ENCODE results near the gene CCDC74B. TPM values are rescaled to one million over a fixed set of nuclear protein-coding genes. Genes with fewer than 3 reads are reported as not detected.
A peak's percentile ranks its signal among the peaks of the same experiment; 100 is the strongest.
"Not testable (repeated sequence)": the region's sequence is repeated elsewhere in the genome, so short reads cannot be mapped to it uniquely, and the experiment has no call there.

CCDC74B gene
- total RNA-seq, 1 donor from 2014 or later, result 1.2 TPM

DNA sequence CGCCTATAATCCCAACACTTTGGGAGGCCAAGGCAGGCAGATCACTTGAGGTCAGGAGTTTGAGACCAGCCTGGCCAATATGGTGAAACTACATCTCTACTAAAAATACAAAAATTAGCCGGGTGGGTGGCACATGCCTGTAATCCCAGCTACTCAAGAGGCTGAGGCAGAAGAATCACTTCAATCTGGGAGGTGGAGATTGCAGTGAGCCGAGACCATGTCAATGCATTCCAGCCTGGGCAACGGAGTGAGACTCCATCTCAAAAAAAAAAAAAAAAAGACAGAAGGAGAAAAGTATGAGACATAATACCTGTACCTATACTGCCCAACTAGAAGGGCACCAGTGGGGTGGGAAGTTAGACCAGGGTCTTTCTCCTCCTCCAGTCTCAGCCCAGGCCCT is 14.5 kb upstream of the CCDC74B start:
- H3K4me3 Mint-ChIP-seq; H3K9me3 Mint-ChIP-seq; DNase-seq; H3K27me3 Mint-ChIP-seq; intact Hi-C loops (cut with micrococcal nuclease); H3K27ac Mint-ChIP-seq; H3K4me1 Mint-ChIP-seq: not testable (repeated sequence)
- H3K36me3 Mint-ChIP-seq (ENCODE audit: low read depth), result peaks cover 19% of the 10 kb centered on the region

GRCh38 chr2:130158631-130159030 is 13.7 kb upstream of the CCDC74B start:
- H3K27me3 Mint-ChIP-seq, result no peaks in the 10 kb centered on the region

GRCh38 chr2:130157825-130158514 is 13.1 kb upstream of the CCDC74B start:
- Mint-ChIP-seq H3K27ac (peak overlapping the region; percentile 51), H3K36me3 (ENCODE audit: low read depth) (peaks cover 20% of the 10 kb centered on the region)
- intact Hi-C loops (cut with micrococcal nuclease); H3K27me3 Mint-ChIP-seq; DNase-seq; H3K4me3 Mint-ChIP-seq; H3K9me3 Mint-ChIP-seq; H3K4me1 Mint-ChIP-seq: not testable (repeated sequence)

More at GRCh38 chr2:130158631-130159030, 13.7 kb upstream of the CCDC74B start:
- Mint-ChIP-seq H3K9me3 (no peaks in the 10 kb centered on the region), H3K4me1 (peaks cover 5% of the 10 kb centered on the region), H3K36me3 (ENCODE audit: low read depth) (peaks cover 18% of the 10 kb centered on the region), H3K27ac (no peak overlapping the region), H3K4me3 (no peak overlapping the region)
- intact Hi-C loops (cut with micrococcal nuclease), result no loop called here
- no peak for DNase-seq

GRCh38 chr2:130157354-130157753 is 12.4 kb upstream of the CCDC74B start:
- H3K4me3 Mint-ChIP-seq; H3K4me1 Mint-ChIP-seq; H3K27me3 Mint-ChIP-seq; intact Hi-C loops (cut with micrococcal nuclease); DNase-seq; H3K27ac Mint-ChIP-seq; H3K9me3 Mint-ChIP-seq: not testable (repeated sequence)
- H3K36me3 Mint-ChIP-seq (ENCODE audit: low read depth), result peaks cover 20% of the 10 kb centered on the region

DNA sequence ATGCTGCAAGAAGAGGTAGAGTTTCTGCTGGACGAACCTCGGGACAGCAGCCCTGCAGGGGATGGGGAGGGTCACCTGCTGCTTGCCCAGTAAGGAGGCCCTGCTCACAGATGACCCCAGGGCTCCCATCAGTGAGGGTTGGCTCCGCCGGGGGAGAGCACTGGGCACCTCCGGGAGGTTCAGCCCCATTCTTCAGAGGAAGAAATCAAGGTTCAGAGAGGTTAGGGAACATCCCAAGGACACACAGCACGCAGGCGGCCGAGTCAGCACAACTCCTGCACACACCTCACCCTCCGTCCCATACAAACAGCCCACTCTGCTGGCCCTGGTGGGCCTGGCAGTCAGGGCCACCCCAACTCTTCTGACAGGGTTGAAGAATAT is 11.7 kb upstream of the CCDC74B start:
- intact Hi-C loops (cut with micrococcal nuclease), result no loop called here
- Mint-ChIP-seq H3K4me1 (peaks cover 5% of the 10 kb centered on the region), H3K4me3 (no peak overlapping the region), H3K27ac (no peak overlapping the region), H3K36me3 (ENCODE audit: low read depth) (peaks cover 21% of the 10 kb centered on the region), H3K9me3 (no peaks in the 10 kb centered on the region), H3K27me3 (no peaks in the 10 kb centered on the region)
- no peak for DNase-seq

DNA sequence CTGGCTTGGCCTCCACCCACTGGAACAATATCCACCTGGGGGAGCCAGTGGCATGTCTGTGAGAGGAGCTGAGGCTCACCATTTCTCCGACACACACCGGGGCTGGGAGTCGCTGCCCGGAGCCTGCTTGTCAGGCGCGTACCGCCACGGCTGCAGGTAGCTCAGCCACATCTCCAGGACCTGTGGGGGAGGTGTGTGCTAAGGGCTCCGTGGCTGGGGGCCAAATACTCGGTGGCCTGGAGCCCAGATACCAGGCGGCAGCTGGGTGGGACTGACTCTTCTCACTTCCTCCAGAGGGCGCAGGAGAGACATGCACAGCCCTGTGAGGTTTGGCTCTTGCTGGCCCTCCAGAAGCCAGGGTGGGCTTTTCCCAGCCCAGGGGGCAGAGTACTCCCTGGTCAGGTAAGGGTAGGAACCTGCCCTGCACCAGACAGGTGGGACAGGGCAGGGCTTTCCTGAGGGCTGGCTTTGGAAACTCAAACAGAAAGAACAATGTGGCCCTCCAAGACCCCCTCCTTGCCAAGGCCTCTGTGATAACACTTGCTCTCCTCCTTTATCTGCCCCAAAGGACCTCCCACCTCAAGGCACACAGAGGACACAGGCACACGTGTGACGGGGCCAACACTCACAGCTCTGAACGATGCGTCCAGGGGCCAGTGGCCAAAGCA is 11.2 kb upstream of the CCDC74B start:
- H3K27ac Mint-ChIP-seq; H3K4me1 Mint-ChIP-seq; H3K9me3 Mint-ChIP-seq; intact Hi-C loops (cut with micrococcal nuclease); H3K4me3 Mint-ChIP-seq; H3K27me3 Mint-ChIP-seq: not testable (repeated sequence)
- H3K36me3 Mint-ChIP-seq (ENCODE audit: low read depth), result peaks cover 20% of the 10 kb centered on the region
- peak; percentile 71 for DNase-seq

DNA sequence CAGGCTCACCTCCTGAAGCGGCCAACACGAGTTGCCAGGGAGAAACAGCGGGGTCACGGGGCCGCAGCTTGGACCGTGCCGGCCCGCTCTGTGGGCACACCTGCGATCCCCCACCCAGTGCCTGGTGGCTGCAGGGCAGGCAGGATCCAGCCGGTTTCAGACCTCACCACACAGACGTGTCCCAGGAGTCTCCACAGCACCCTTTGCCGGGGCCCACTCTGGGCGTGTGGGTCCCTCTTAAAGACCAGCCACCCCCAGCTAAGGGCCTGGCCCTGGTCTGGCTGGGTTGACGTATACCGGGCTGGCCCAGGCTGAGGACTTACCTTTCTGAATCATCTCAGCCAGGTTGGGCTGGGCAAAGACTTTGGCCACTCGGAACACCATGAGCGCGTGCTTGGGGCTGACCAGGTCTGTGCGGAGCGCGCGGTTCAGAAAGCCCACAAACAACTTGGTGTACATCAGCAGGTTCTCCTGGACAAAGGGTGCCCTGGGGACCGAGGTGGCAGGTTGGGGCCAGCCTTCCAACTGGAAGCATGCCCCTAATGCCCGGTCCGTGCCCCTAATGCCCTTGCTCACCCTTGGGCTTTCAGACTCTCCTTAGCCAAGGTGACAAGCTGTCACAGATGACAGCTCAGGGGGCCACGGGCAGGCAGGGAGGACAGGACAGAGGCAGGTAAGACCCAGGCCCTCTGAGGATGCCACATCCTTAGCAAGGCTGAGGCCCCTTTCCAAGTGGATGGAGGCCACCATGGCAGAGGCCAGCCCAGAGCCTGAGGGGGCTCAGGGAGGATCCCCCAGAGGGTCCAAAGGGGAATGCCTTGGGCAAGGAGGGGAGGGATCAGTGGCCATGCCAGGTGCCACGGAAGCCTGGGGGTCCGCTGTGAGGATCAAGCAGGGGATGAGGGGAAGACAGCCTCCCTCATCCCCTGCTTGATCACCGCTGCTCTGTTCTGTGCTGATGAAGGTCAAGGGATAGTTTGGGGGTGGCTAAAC is 10.2 kb upstream of the CCDC74B start:
- intact Hi-C loops (cut with micrococcal nuclease), result no loop called here
- DNase-seq, result no peak
- Mint-ChIP-seq H3K27me3 (no peaks in the 10 kb centered on the region), H3K36me3 (ENCODE audit: low read depth) (peaks cover 19% of the 10 kb centered on the region), H3K4me3 (no peak overlapping the region), H3K4me1 (peaks cover 5% of the 10 kb centered on the region), H3K9me3 (no peaks in the 10 kb centered on the region), H3K27ac (no peak overlapping the region)

- intact Hi-C loops (cut with micrococcal nuclease), result not testable (repeated sequence)
Observed at GRCh38 chr2:130154423-130154770, 9.5 kb upstream of the CCDC74B start.

DNA sequence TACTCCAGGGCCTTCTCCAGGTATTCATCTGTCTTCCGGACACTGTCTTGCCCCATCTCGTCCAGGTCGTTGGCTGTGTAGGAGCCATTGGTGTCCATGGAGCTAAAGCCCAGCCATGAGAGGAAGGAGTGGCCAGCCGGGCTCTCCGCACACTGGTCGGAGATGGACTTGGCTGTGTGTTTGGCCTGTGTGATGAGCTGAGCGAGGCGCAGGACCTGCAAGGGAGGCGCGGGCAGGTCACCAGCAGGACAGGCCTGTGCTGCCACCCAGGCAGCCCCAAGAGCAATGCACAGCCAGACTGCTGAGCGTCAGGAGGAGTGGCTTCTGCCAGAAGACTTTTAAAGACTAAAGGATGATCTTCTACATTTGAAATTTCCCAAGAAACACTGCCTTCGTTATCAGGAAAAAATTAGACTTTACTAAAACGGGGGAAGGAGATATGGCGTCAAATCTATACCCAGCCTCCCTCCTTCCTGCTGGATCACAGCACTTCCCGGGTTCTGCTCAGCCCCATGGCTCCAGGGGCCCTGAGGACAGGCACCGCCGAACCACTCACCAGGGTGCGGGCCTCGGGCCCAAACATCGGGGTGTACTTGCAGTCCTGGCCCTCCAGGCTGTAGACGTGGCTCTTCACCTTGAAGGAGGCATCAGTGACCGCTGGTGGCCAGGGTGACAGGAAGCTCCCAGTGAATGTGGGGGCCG is 9.0 kb upstream of the CCDC74B start:
- H3K4me3 Mint-ChIP-seq; H3K27ac Mint-ChIP-seq; H3K9me3 Mint-ChIP-seq; intact Hi-C loops (cut with micrococcal nuclease); DNase-seq; H3K4me1 Mint-ChIP-seq; H3K27me3 Mint-ChIP-seq: not testable (repeated sequence)
- peaks cover 18% of the 10 kb centered on the region for H3K36me3 Mint-ChIP-seq (ENCODE audit: low read depth)

More at GRCh38 chr2:130154423-130154770, 9.5 kb upstream of the CCDC74B start:
- H3K4me1 Mint-ChIP-seq, H3K9me3 Mint-ChIP-seq, H3K27me3 Mint-ChIP-seq, H3K27ac Mint-ChIP-seq, DNase-seq, H3K4me3 Mint-ChIP-seq: not testable (repeated sequence)
- H3K36me3 Mint-ChIP-seq (ENCODE audit: low read depth), result peaks cover 18% of the 10 kb centered on the region

GRCh38 chr2:130152816-130153595 is 8.1 kb upstream of the CCDC74B start:
- H3K27me3 Mint-ChIP-seq, result no peaks in the 10 kb centered on the region
- intact Hi-C loops (cut with micrococcal nuclease), result no loop called here
- H3K4me3 Mint-ChIP-seq, result no peak overlapping the region
- no peak overlapping the region for H3K27ac Mint-ChIP-seq
- no peaks in the 10 kb centered on the region for H3K9me3 Mint-ChIP-seq
- H3K4me1 Mint-ChIP-seq, result peaks cover 4% of the 10 kb centered on the region
- peaks cover 18% of the 10 kb centered on the region for H3K36me3 Mint-ChIP-seq (ENCODE audit: low read depth)
- no peak for DNase-seq

GRCh38 chr2:130152136-130152815 is 7.4 kb upstream of the CCDC74B start:
- H3K4me3 Mint-ChIP-seq; H3K27ac Mint-ChIP-seq; intact Hi-C loops (cut with micrococcal nuclease); H3K27me3 Mint-ChIP-seq; DNase-seq; H3K4me1 Mint-ChIP-seq; H3K9me3 Mint-ChIP-seq: not testable (repeated sequence)
- H3K36me3 Mint-ChIP-seq (ENCODE audit: low read depth), result peaks cover 18% of the 10 kb centered on the region

DNA sequence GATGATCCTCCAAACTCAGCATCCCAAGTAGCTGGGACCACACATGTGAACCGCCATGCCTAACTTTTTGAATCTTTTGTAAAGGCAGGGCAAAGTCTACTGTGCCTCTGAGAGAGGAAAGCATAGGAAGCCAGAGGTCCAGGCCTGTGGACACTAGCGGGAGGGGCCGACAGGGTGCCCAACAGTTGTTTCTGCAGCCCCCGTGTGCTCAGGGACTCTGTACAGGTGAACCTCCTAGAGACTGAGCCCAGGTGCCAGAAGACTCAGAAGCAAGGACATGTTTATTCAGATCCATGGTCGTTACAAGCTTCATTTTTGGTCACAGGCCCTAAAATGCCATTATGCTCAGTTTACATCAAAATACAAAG is 6.2 kb upstream of the CCDC74B start:
- H3K27ac Mint-ChIP-seq; H3K4me1 Mint-ChIP-seq; H3K27me3 Mint-ChIP-seq; H3K9me3 Mint-ChIP-seq; intact Hi-C loops (cut with micrococcal nuclease); DNase-seq; H3K4me3 Mint-ChIP-seq: not testable (repeated sequence)
- peaks cover 14% of the 10 kb centered on the region for H3K36me3 Mint-ChIP-seq (ENCODE audit: low read depth)

Measured in activated CD4-positive, alpha-beta T cell treated with anti-CD3 and anti-CD28 coated beads, Interleukin-2, amount 10 ng/mL, durations not matched to agents 24 days and 14 days (primary cell).